GM21825 (cell line): ENCODE measurements around the gene SOX2.

Experiments
- ATAC-seq: cut with Tn5 transposase; IDR thresholded peaks from one replicate; pipeline ENCODE4 v1.9.1; 2021; ENCODE audit warnings: mild to moderate bottlenecking, moderate library complexity; ENCODE audit not compliant: unreplicated experiment

Gene SOX2

GRCh38 chr3:181722156-181722555 lies 10.4 kb downstream of the SOX2 start:
- ATAC-seq = no peak

GRCh38 chr3:181722766-181723425 lies 11.2 kb downstream of the SOX2 start:
- no peak for ATAC-seq

GRCh38 chr3:181723625-181724191 lies 12.0 kb downstream of the SOX2 start:
- ATAC-seq = no peak

GRCh38 chr3:181724192-181724965 lies 12.7 kb downstream of the SOX2 start:
- ATAC-seq = no peak

GRCh38 chr3:181725131-181725731 lies 13.5 kb downstream of the SOX2 start:
- no peak for ATAC-seq

- no peak for ATAC-seq
Observed at GRCh38 chr3:181725830-181726229, 14.1 kb downstream of the SOX2 start.

- no peak for ATAC-seq
Observed at GRCh38 chr3:181726351-181727330, 14.9 kb downstream of the SOX2 start.

- ATAC-seq = no peak
Observed at GRCh38 chr3:181727341-181728032, 15.8 kb downstream of the SOX2 start.

GRCh38 chr3:181728470-181729340 lies 17.0 kb downstream of the SOX2 start:
- ATAC-seq = no peak

- no peak for ATAC-seq
Observed at GRCh38 chr3:181729341-181729869, 17.7 kb downstream of the SOX2 start.

- no peak for ATAC-seq
Observed at GRCh38 chr3:181730316-181730715, 18.6 kb downstream of the SOX2 start.

GRCh38 chr3:181730934-181731333 lies 19.2 kb downstream of the SOX2 start:
- ATAC-seq = no peak

- ATAC-seq = no peak
Observed at GRCh38 chr3:181735911-181736310, 24.2 kb downstream of the SOX2 start.

- ATAC-seq = no peak
Observed at GRCh38 chr3:181738551-181738950, 26.8 kb downstream of the SOX2 start.

GRCh38 chr3:181739628-181740027 lies 27.9 kb downstream of the SOX2 start:
- no peak for ATAC-seq

GRCh38 chr3:181741417-181741816 lies 29.7 kb downstream of the SOX2 start:
- ATAC-seq = no peak

- ATAC-seq = no peak
Observed at GRCh38 chr3:181752202-181752671, 40.5 kb downstream of the SOX2 start.

GRCh38 chr3:181753391-181753790 lies 41.7 kb downstream of the SOX2 start:
- ATAC-seq = no peak

- ATAC-seq = no peak
Observed at GRCh38 chr3:181755959-181756358, 44.2 kb downstream of the SOX2 start.
